HG03103 (cell line): ENCODE measurements around the gene PLCL1.
"Not testable (repeated sequence)": the region's sequence is repeated elsewhere in the genome, so short reads cannot be mapped to it uniquely, and the experiment has no call there.

ENCODE experiments used
- ATAC-seq: cut with Tn5 transposase; IDR thresholded peaks from one replicate; pipeline ENCODE4 v1.9.1; 2021; ENCODE audit warnings: low read depth; ENCODE audit not compliant: unreplicated experiment

PLCL1 gene

GRCh38 chr2:198144660-198145059 lies 340.3 kb downstream of the PLCL1 start:
- no peak for ATAC-seq

- ATAC-seq, result no peak
Measured at GRCh38 chr2:198146346-198146940, 342.1 kb downstream of the PLCL1 start.

DNA sequence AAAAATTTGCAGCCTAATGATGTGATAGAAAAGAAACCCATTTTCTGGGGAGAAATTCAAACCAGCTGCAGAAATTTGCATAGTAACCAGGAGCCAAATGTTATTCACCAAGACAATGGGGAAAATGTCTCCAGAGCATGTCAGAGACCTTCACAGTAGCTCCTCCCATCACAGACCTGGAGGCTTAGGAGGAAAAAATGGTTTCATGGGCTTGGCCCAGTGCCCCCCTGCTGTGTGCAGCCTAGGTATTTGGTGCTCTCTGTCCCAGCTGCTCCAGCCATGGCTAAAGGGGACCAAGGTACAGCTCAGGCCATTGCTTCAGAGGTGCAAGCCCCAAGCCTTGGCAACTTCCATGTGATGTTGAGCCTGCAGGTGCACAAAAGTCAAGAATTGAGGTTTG lies 352.9 kb downstream of the PLCL1 start:
- no peak for ATAC-seq

- no peak for ATAC-seq
Measured at GRCh38 chr2:198161151-198161550, 356.8 kb downstream of the PLCL1 start.

- ATAC-seq, result no peak
Measured at GRCh38 chr2:198162276-198162675, 357.9 kb downstream of the PLCL1 start.

DNA sequence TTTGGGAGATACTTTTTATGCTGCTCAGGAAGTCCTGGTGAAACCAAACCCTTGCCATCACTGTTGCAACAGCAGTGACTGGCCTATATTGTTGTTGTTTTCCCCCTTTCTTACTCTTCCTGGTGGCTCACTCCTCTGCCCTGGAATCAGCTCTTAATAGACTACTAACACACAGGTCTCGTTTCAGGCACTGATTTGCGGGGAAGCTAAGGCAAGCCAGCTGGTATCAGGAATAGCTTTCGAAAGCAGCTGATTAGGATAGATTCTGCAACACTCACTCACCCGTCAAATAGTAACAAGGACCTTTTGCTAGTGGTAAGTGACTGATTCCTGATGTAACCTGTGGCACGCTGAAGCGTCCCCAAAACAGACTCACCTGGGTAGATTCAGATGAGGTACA lies 360.4 kb downstream of the PLCL1 start:
- ATAC-seq, result no peak

DNA sequence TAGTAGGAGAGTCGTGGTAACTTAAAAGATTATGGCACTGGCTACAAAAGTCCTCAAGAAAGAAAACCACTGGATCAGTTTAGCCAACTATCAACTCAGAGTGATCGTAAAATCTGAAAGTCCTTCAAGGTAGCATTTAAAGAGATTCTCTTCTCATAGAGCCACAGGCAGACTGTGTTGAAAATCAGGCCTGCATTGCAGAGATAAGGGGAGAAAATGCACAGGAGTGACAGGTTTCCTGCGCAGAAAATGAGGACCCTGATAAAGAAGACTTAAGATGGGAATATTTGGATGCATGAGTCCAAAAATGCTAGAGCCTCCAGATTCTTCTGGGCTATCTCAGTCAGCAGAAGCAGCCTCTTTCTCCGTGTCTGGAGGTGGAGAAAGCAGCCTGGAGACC lies 360.9 kb downstream of the PLCL1 start:
- no peak for ATAC-seq

- no peak for ATAC-seq
Measured at GRCh38 chr2:198167346-198167745, 363.0 kb downstream of the PLCL1 start.

DNA sequence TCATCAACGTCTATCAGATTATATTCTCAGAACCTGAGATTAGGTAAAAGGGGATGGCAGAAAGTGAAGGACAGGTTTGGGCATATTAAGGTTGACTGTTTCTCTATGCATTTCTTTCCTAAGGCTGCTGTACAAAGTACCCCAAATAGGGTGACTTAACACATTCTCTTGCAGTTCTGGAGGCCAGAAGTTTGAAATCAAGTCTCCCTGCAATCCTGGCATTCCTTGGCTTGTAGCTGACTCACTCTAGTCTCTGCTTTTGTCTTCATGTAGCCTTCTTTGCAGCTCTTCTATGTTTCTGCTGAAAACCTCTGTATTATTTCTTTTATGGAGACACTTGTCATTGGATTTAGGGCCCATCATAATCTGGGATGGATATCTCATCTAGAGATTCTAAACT lies 364.3 kb downstream of the PLCL1 start:
- no peak for ATAC-seq

GRCh38 chr2:198173242-198173641 lies 368.8 kb downstream of the PLCL1 start:
- ATAC-seq, result no peak

DNA sequence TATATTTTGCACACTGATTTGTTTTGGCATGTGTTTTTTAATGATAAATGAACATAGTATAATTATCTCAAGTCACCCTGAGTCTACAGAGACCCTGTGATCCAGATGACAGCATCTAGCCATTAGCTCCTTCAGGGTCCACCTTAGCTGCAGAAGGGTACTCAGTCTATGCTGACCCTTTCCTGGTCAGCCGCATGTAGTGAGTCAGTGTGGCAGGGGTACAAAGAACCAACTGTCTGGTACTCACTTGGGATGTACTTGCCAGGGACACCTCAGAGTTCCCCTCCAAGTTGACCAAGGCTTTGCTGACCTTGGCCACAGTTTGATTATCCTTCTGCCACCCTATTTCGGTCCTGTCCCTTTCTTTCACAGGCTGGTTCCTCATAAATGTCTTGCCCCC lies 369.5 kb downstream of the PLCL1 start:
- no peak for ATAC-seq

GRCh38 chr2:198175271-198175670 lies 370.9 kb downstream of the PLCL1 start:
- ATAC-seq, result no peak

DNA sequence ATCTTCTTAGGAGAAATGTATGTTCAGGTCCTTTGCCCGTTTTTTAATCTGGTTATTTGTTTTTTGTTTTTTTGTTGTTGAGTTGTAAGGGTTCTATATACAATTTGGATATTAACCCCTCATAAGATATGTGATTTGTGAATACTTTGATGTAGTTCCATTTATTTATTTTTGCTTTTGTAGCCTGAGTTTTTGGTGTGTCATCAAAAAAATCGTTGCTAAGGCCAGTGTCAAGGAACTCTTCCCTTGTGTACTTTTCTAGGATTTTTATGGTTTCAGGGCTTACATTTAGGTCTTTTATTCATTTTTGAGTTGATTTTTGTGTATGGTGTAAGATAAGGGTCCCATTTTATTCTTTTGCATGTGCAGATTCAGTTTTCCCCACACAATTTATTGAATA lies 372.6 kb downstream of the PLCL1 start:
- ATAC-seq, result no peak

GRCh38 chr2:198178766-198179165 lies 374.4 kb downstream of the PLCL1 start:
- no peak for ATAC-seq

GRCh38 chr2:198186257-198186656 lies 381.9 kb downstream of the PLCL1 start:
- ATAC-seq, result no peak

- ATAC-seq, result no peak
Measured at GRCh38 chr2:198187841-198188240, 383.4 kb downstream of the PLCL1 start.

GRCh38 chr2:198188982-198189381 lies 384.6 kb downstream of the PLCL1 start:
- ATAC-seq, result no peak

- no peak for ATAC-seq
Measured at GRCh38 chr2:198191651-198192050, 387.3 kb downstream of the PLCL1 start.

DNA sequence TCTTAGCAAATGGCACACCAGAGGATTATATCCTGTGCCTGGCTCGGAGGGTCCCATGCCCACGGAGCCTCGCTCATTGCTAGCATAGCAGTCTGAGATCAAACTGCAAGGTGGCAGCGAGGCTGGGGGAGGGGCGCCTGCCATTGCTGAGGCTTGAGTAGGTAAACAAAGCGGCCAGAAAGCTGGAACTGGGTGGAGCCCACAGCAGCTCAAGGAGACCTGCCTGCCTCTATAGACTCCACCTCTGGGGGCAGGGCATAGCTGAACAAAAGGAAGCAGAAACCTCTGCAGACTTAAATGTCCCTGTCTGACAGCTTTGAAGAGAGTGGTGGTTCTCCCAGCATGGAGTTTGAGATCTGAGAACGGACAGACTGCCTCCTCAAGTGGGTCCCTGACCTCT lies 392.2 kb downstream of the PLCL1 start:
- ATAC-seq, result not testable (repeated sequence)
